Mesenchymal stem cell (in vitro differentiated cells and primary cell): ENCODE measurements around the gene ABCB8.

Source experiments
- DNase-seq: peaks from one replicate; pipeline ENCODE4 v3.0.0-alpha.2; 2013
- H2AFZ ChIP-seq: one replicate; pipeline ENCODE4 v1.6.1; 2013; ENCODE audit warnings: low read depth, mild to moderate bottlenecking, control low read depth, inconsistent platforms, low read length, moderate library complexity
- H2AK5ac ChIP-seq: 2 replicates; pipeline ENCODE4 v1.6.1; 2013; ENCODE audit warnings: low read length, moderate library complexity, mild to moderate bottlenecking, inconsistent platforms; ENCODE audit not compliant: severe bottlenecking
- H2BK120ac ChIP-seq: one replicate; pipeline ENCODE4 v1.6.1; 2013; ENCODE audit warnings: low read depth, mild to moderate bottlenecking, inconsistent platforms, low read length, moderate library complexity
- H2BK12ac ChIP-seq, 2 experiments: one replicate each; pipeline ENCODE4 v1.6.1; 2013; ENCODE audit warnings: inconsistent platforms in 2 of 2, low read length in 2 of 2, mild to moderate bottlenecking in 2 of 2, moderate library complexity in 2 of 2, control low read depth in 1 of 2
- H2BK15ac ChIP-seq: one replicate; pipeline ENCODE4 v1.6.1; 2013; ENCODE audit warnings: mild to moderate bottlenecking, low read depth, inconsistent platforms; ENCODE audit not compliant: poor library complexity, severe bottlenecking
- H2BK5ac ChIP-seq: 2 replicates; pipeline ENCODE4 v1.6.1; 2013; ENCODE audit warnings: low read depth, mild to moderate bottlenecking, low read length, control low read depth, inconsistent platforms; ENCODE audit not compliant: poor library complexity, severe bottlenecking
- H3K14ac ChIP-seq, 2 experiments: one replicate each; pipeline ENCODE4 v1.6.1; 2013; ENCODE audit warnings: inconsistent platforms in 2 of 2, low read length in 2 of 2, control low read depth in 1 of 2, mild to moderate bottlenecking in 1 of 2, moderate library complexity in 1 of 2
- H3K18ac ChIP-seq, 2 experiments: one replicate each; pipeline ENCODE4 v1.6.1; 2013; ENCODE audit warnings: inconsistent platforms in 2 of 2, low read length in 2 of 2, control low read depth in 1 of 2, low read depth in 1 of 2, mild to moderate bottlenecking in 1 of 2
- H3K23ac ChIP-seq, 2 experiments: one replicate each; pipeline ENCODE4 v1.6.1; 2013; ENCODE audit warnings: inconsistent platforms in 2 of 2, low read length in 2 of 2, mild to moderate bottlenecking in 2 of 2, moderate library complexity in 2 of 2, control low read depth in 1 of 2
- H3K27ac ChIP-seq: 2 replicates; pipeline ENCODE4 v1.5.1; 2013; ENCODE audit warnings: mild to moderate bottlenecking, moderate library complexity, low read length, control low read depth, inconsistent platforms; ENCODE audit not compliant: poor library complexity, severe bottlenecking
- H3K27me3 ChIP-seq, 2 experiments: 2 replicates each; pipeline versions ENCODE4 v1.6.1 to v1.7.0; 2013; ENCODE audit warnings: low read length in 2 of 2, mild to moderate bottlenecking in 2 of 2, moderate library complexity in 2 of 2, control low read depth in 1 of 2, inconsistent platforms in 1 of 2; ENCODE audit not compliant: control insufficient read depth in 1 of 2, insufficient read depth in 1 of 2
- H3K36me3 ChIP-seq, 2 experiments: 2 replicates each; pipeline versions ENCODE4 v1.6.1 to v1.7.0; 2013; ENCODE audit warnings: low read length in 2 of 2, control low read depth in 1 of 2, inconsistent platforms in 1 of 2, low read depth in 1 of 2, mild to moderate bottlenecking in 1 of 2; ENCODE audit not compliant: insufficient read depth in 2 of 2, control insufficient read depth in 1 of 2
- H3K4ac ChIP-seq, 2 experiments: one replicate each; pipeline ENCODE4 v1.6.1; 2013; ENCODE audit warnings: inconsistent platforms in 2 of 2, low read length in 2 of 2, mild to moderate bottlenecking in 2 of 2, moderate library complexity in 2 of 2, control low read depth in 1 of 2, low read depth in 1 of 2
- H3K4me1 ChIP-seq: 2 replicates; pipeline ENCODE4 v1.6.1; 2013; ENCODE audit warnings: low read depth, low read length, control low read depth; ENCODE audit not compliant: control insufficient read depth, insufficient read depth
- H3K4me2 ChIP-seq: 2 replicates; pipeline ENCODE4 v1.6.1; 2013; ENCODE audit warnings: low read length, mild to moderate bottlenecking, inconsistent platforms; ENCODE audit not compliant: poor library complexity, severe bottlenecking
- H3K4me3 ChIP-seq, 2 experiments: 2 replicates each; pipeline versions ENCODE4 v1.5.1 to v1.7.0; 2013; ENCODE audit warnings: low read length in 2 of 2, mild to moderate bottlenecking in 2 of 2, control low read depth in 1 of 2, low read depth in 1 of 2; ENCODE audit not compliant: insufficient read depth in 1 of 2
- H3K79me1 ChIP-seq: replicated peaks from 2 replicates; pipeline ENCODE4 v1.6.1; 2013; ENCODE audit warnings: mild to moderate bottlenecking, control low read depth, low read length, inconsistent platforms; ENCODE audit not compliant: poor library complexity, severe bottlenecking
- H3K9ac ChIP-seq: 2 replicates; pipeline ENCODE4 v1.7.0; 2013; ENCODE audit warnings: mild to moderate bottlenecking, low read length, moderate library complexity
- H3K9me3 ChIP-seq: 2 replicates; pipeline ENCODE4 v1.7.0; 2013; ENCODE audit warnings: mild to moderate bottlenecking, low read length; ENCODE audit not compliant: control insufficient read depth
- H4K8ac ChIP-seq: one replicate; pipeline ENCODE4 v1.6.1; 2013; ENCODE audit warnings: inconsistent platforms, mild to moderate bottlenecking, low read length, moderate library complexity
- H4K91ac ChIP-seq: one replicate; pipeline ENCODE4 v1.6.1; 2013; ENCODE audit warnings: mild to moderate bottlenecking, low read length, inconsistent platforms
- WGBS: methylation state at CpG from one replicate; pipeline ENCODE4 v1.1.7; 2013; ENCODE audit warnings: mixed read lengths; 5-methylcytosine and 5-hydroxymethylcytosine counted together

Gene ABCB8

GRCh38 chr7:151091003-151091402, 62.8 kb downstream of the ABCB8 start:
- H3K18ac ChIP-seq, result peak overlapping the region in 1 of 2 experiments; percentile 30
- no peak overlapping the region for H3K4me2 ChIP-seq
- no peak overlapping the region for H2BK15ac ChIP-seq
- H2AK5ac ChIP-seq, result no peak overlapping the region
- H3K14ac ChIP-seq, result no peak overlapping the region
- no peak for DNase-seq
- 94% methylated on average over 7 of the region's 7 CpGs for WGBS
- no peaks in the 10 kb centered on the region for H3K27me3 ChIP-seq
- no peak overlapping the region for H3K23ac ChIP-seq
- no peaks in the 10 kb centered on the region for H3K9me3 ChIP-seq
- no peak overlapping the region for H3K27ac ChIP-seq
- H3K79me1 ChIP-seq, result peaks cover 5% of the 10 kb centered on the region
- H2BK12ac ChIP-seq, result no peak overlapping the region
- H4K91ac ChIP-seq, result no peak overlapping the region
- no peak overlapping the region for H2BK5ac ChIP-seq
- peak overlapping the region; percentile 40 for H2BK120ac ChIP-seq
- H3K4me3 ChIP-seq, result no peak overlapping the region
- no peak overlapping the region for H2AFZ ChIP-seq
- no peak overlapping the region for H4K8ac ChIP-seq
- peaks cover 5 to 18% of the 10 kb centered on the region in 2 experiments for H3K36me3 ChIP-seq
- no peak overlapping the region for H3K4ac ChIP-seq
- no peak overlapping the region for H3K9ac ChIP-seq
- peaks cover 39% of the 10 kb centered on the region for H3K4me1 ChIP-seq

GRCh38 chr7:151091431-151091830, 63.2 kb downstream of the ABCB8 start:
- Histone ChIP-seq H2BK12ac (no peak overlapping the region), H4K8ac (peak overlapping the region; percentile 35), H3K27me3 (no peaks in the 10 kb centered on the region), H3K9ac (no peak overlapping the region), H3K23ac (no peak overlapping the region), H2AFZ (no peak overlapping the region), H3K4me2 (no peak overlapping the region), H3K4ac (no peak overlapping the region), H2BK120ac (no peak overlapping the region), H2BK5ac (no peak overlapping the region), H2BK15ac (no peak overlapping the region), H4K91ac (no peak overlapping the region), H3K4me1 (peaks cover 40% of the 10 kb centered on the region), H3K79me1 (peaks cover 5% of the 10 kb centered on the region), H3K36me3 (peaks cover 5 to 18% of the 10 kb centered on the region in 2 experiments), H3K14ac (no peak overlapping the region), H3K9me3 (no peaks in the 10 kb centered on the region), H3K18ac (no peak overlapping the region), H3K4me3 (no peak overlapping the region), H2AK5ac (no peak overlapping the region), H3K27ac (no peak overlapping the region)
- DNase-seq, result peak; percentile 32
- 48% methylated on average over 6 of the region's 6 CpGs for WGBS

GRCh38 chr7:151091988-151092387, 63.7 kb downstream of the ABCB8 start:
- no peak overlapping the region for H2BK120ac ChIP-seq
- H4K8ac ChIP-seq, result no peak overlapping the region
- H4K91ac ChIP-seq, result no peak overlapping the region
- H3K27me3 ChIP-seq, result no peaks in the 10 kb centered on the region
- no peak overlapping the region for H3K4ac ChIP-seq
- H3K79me1 ChIP-seq, result peaks cover 5% of the 10 kb centered on the region
- H2BK5ac ChIP-seq, result no peak overlapping the region
- no peak overlapping the region for H3K23ac ChIP-seq
- no peak overlapping the region for H2AK5ac ChIP-seq
- WGBS, result 98% methylated on average over 13 of the region's 14 CpGs
- H3K27ac ChIP-seq, result no peak overlapping the region
- no peak overlapping the region for H2BK12ac ChIP-seq
- H3K9ac ChIP-seq, result no peak overlapping the region
- no peak overlapping the region for H3K4me3 ChIP-seq
- H2BK15ac ChIP-seq, result no peak overlapping the region
- peaks cover 40% of the 10 kb centered on the region for H3K4me1 ChIP-seq
- H3K18ac ChIP-seq, result no peak overlapping the region
- no peak overlapping the region for H3K4me2 ChIP-seq
- H3K36me3 ChIP-seq, result peaks cover 5 to 18% of the 10 kb centered on the region in 2 experiments
- no peaks in the 10 kb centered on the region for H3K9me3 ChIP-seq
- DNase-seq, result no peak
- no peak overlapping the region for H3K14ac ChIP-seq
- no peak overlapping the region for H2AFZ ChIP-seq

- no peak overlapping the region for H2AK5ac ChIP-seq
- no peak overlapping the region for H4K8ac ChIP-seq
- no peaks in the 10 kb centered on the region for H3K9me3 ChIP-seq
- H3K27me3 ChIP-seq, result no peaks in the 10 kb centered on the region
- H3K4me3 ChIP-seq, result no peak overlapping the region
- H3K14ac ChIP-seq, result no peak overlapping the region
- H4K91ac ChIP-seq, result no peak overlapping the region
- H3K4me2 ChIP-seq, result no peak overlapping the region
- H2AFZ ChIP-seq, result no peak overlapping the region
- no peak overlapping the region for H2BK15ac ChIP-seq
- H3K79me1 ChIP-seq, result peaks cover 6% of the 10 kb centered on the region
- H3K9ac ChIP-seq, result peak overlapping the region; percentile 26
- no peak overlapping the region for H2BK120ac ChIP-seq
- H3K4me1 ChIP-seq, result peaks cover 36% of the 10 kb centered on the region
- H2BK5ac ChIP-seq, result no peak overlapping the region
- 97% methylated on average over 6 of the region's 6 CpGs for WGBS
- H2BK12ac ChIP-seq, result no peak overlapping the region
- H3K4ac ChIP-seq, result no peak overlapping the region
- DNase-seq, result no peak
- H3K23ac ChIP-seq, result no peak overlapping the region
- no peak overlapping the region for H3K18ac ChIP-seq
- no peak overlapping the region for H3K27ac ChIP-seq
- H3K36me3 ChIP-seq, result peaks cover 5 to 23% of the 10 kb centered on the region in 2 experiments
These were observed 65.5 kb downstream of the ABCB8 start for GRCh38 chr7:151093748-151094147.
